ENCODE data around the gene DNMT3A.
A peak's percentile ranks its signal among the peaks of the same experiment; 100 is the strongest.

The DNMT3A gene

DNA sequence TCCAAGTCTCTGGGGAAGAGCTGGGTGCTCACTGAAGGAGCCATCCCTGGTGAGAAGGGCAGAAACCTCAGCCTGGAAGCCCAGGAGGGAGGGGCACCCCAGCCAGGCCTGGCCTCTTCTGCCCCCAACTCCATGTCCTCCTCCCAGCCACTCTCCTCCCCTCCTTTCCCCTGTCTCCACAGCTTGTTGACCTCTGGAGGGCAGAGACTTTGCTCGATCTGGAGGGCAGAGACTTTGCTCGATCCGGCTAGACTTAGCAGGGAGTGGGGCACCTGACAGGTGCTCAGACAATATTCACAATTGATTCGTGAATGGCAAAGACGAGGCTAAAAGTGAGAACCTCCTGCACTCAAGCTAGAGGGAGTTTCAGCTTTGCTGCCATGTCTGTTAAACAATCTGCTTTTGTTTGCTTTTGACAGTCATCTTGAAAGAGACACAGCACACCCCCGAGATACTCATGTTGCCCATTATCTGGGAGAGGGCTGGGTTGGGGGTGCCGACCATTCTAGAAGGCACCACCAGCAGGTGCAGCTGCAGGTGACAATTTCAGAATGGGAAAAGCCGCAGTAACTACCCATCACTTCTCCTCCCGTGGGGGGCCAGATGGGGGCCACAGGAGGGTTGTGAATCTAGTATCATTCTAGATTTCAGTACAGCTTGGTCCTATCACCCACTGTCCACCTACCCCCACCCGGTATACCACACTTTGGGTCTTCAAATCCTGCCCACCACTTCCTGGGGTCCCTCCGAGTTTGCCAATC, 54.8 kb downstream of the DNMT3A start:
- no peaks in the 10 kb centered on the region for H3K27me3 Mint-ChIP-seq
- no peaks in the 10 kb centered on the region for H3K9me3 Mint-ChIP-seq (ENCODE audit: low read depth)
- no peak overlapping the region for H3K4me3 Mint-ChIP-seq
- H3K36me3 Mint-ChIP-seq: peaks cover 5% of the 10 kb centered on the region
- H3K4me1 Mint-ChIP-seq (ENCODE audit: low read depth): peaks cover 60% of the 10 kb centered on the region
- peak overlapping the region; percentile 99 for H3K27ac Mint-ChIP-seq

DNA sequence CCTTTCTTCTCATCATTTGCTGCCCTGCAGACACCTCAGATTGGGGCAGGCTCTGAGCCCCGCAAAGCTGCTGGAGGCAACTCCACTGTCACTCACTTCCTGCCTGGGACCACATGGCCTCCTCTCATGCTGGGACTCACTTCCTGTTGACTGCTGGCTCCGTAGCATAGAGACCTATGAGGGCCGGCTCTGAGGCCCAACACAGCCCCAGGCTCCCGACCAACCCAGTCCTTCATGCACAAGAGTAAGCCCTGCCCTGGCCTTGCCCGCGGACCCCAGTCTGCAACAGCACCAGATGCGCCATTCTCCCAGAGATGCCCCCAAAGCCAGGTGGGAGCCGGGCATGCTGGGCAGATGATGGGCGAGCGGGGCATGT, 55.7 kb downstream of the DNMT3A start:
- peaks cover 6% of the 10 kb centered on the region for H3K36me3 Mint-ChIP-seq
- H3K27me3 Mint-ChIP-seq: no peaks in the 10 kb centered on the region
- no peaks in the 10 kb centered on the region for H3K9me3 Mint-ChIP-seq (ENCODE audit: low read depth)
- H3K27ac Mint-ChIP-seq: peak overlapping the region; percentile 99
- H3K4me1 Mint-ChIP-seq (ENCODE audit: low read depth): peaks cover 61% of the 10 kb centered on the region
- H3K4me3 Mint-ChIP-seq: peak overlapping the region; percentile 68

DNA sequence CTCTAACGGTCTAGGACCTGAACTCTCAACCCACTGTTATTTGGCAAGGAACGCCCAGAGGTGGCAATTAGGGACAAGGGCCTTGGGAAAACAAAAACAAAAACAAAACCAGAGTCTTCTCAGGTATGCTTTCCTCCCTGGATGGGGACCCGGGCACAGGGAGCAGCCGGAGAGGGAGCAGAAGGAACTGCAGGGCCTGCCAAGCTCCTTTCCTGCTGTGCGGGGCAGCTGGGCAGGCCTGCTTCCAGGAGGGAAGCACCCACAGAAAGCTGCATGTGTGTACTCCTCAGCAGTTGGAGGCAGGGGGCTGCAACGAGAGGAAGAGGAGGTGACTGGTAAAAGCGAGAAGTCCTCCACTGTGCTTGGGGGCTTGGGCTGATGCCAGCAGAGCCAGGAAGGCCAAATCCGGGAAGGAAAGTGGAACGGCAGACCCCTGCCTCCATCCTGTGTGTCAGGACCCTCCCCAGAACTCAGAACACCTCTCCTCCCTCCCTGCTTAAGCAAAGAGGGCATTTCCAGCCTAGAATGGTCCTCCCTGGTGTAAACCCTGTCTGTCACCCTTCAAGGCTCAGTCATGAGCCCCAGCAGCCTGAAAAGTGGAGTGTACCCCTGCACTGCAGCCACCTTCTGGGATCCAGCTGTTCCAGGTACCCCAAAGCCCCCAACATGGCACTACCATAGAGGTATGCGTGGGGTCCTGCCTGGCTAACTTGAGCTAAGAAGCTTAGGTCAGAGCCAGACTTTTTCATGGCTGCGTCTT, 56.3 kb downstream of the DNMT3A start:
- H3K27ac Mint-ChIP-seq: peak overlapping the region; percentile 99
- peaks cover 62% of the 10 kb centered on the region for H3K4me1 Mint-ChIP-seq (ENCODE audit: low read depth)
- no peaks in the 10 kb centered on the region for H3K27me3 Mint-ChIP-seq
- no peaks in the 10 kb centered on the region for H3K9me3 Mint-ChIP-seq (ENCODE audit: low read depth)
- peaks cover 8% of the 10 kb centered on the region for H3K36me3 Mint-ChIP-seq
- peak overlapping the region; percentile 68 for H3K4me3 Mint-ChIP-seq

DNA sequence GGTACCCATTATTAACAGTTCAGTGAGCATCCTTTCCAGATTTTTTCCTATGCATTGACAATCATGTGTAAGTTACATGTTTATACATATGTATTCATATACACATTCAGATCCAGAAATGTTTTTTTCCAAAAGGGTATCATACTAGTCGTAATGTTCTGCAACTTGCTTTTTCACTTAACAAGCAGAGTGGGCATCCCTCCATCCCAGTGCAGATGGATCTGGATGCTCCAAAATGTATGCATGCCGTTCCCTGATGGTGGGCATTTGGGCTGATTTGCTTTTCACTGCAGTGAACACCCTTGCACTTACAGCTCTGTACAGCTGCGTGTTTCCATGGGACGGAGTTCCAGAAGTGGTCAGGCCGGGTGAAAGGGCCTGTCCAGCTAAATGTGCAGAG, 57.0 kb downstream of the DNMT3A start:
- Mint-ChIP-seq H3K36me3 (peaks cover 10% of the 10 kb centered on the region), H3K27me3 (no peaks in the 10 kb centered on the region), H3K4me1 (ENCODE audit: low read depth) (peaks cover 66% of the 10 kb centered on the region), H3K27ac (peak overlapping the region; percentile 99), H3K9me3 (ENCODE audit: low read depth) (no peaks in the 10 kb centered on the region), H3K4me3 (no peak overlapping the region)

DNA sequence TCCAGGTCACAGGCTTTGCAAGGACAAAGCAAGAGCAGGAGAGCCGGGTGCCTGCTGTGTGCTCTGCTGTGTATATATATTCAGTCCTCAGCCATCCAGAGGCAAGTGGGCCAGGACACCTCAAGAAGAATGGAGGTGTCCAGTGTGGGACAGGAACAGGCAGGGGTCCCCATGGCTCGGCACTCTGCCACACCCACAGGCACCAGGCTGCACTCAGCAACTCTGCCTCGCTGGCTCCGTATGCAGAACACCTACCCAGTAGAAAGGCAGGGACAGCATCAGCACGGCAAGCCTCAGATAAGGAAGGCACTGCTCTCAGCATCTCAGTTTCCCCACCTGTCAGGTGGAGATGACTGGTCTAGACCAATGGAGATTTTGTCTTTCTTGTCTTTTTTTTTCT, 57.8 kb downstream of the DNMT3A start:
- Mint-ChIP-seq H3K36me3 (peaks cover 13% of the 10 kb centered on the region), H3K9me3 (ENCODE audit: low read depth) (no peaks in the 10 kb centered on the region), H3K27ac (peak overlapping the region; percentile 64), H3K4me1 (ENCODE audit: low read depth) (peaks cover 71% of the 10 kb centered on the region), H3K27me3 (no peaks in the 10 kb centered on the region), H3K4me3 (peak overlapping the region; percentile 27)

DNA sequence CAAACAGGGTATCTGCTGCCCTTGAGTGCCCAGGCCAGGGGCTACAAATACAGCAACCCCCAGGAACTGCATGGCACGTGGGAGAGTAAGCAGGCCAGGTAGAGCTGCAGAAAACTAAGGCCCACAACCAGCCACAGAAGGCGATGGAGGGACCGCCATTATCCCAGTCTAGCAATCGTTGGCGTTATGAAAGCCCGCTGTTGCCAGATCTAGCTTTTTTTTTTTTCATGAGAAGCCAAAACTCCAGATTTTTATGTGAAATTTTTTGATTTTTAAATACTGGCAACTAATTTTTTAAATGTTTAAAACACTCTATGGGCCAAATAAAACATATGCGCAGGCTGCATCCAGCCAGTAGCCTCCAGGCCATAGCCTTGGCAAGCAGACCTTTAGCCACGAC, 59.8 kb downstream of the DNMT3A start:
- no peak overlapping the region for H3K4me3 Mint-ChIP-seq

DNA sequence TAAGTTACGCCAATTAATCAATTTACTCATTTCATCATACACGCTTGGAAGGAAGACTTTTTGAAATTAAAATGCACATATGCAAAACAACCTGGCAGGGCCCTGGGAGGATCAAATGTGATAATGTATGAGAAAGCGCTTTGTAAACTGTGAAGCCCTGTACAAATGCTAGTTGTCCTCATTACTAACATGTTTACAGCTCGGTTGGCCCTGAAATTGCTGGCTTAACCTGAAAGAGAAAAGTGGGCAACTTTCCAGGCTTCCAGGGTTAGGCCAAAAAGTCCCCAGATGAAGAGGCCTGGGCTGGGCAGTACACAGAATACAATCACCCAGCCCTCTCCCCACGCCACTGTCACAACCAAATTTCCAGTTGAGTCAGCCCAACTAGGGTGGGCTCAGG, 60.2 kb downstream of the DNMT3A start:
- Mint-ChIP-seq H3K4me1 (ENCODE audit: low read depth) (peaks cover 75% of the 10 kb centered on the region), H3K27ac (peak overlapping the region; percentile 10), H3K4me3 (no peak overlapping the region), H3K36me3 (peaks cover 13% of the 10 kb centered on the region), H3K27me3 (no peaks in the 10 kb centered on the region), H3K9me3 (ENCODE audit: low read depth) (no peaks in the 10 kb centered on the region)

More for the DNA sequence above, 59.8 kb downstream of the DNMT3A start:
- Mint-ChIP-seq H3K36me3 (peaks cover 13% of the 10 kb centered on the region), H3K27me3 (no peaks in the 10 kb centered on the region), H3K9me3 (ENCODE audit: low read depth) (no peaks in the 10 kb centered on the region), H3K4me1 (ENCODE audit: low read depth) (peaks cover 74% of the 10 kb centered on the region), H3K27ac (no peak overlapping the region)

DNA sequence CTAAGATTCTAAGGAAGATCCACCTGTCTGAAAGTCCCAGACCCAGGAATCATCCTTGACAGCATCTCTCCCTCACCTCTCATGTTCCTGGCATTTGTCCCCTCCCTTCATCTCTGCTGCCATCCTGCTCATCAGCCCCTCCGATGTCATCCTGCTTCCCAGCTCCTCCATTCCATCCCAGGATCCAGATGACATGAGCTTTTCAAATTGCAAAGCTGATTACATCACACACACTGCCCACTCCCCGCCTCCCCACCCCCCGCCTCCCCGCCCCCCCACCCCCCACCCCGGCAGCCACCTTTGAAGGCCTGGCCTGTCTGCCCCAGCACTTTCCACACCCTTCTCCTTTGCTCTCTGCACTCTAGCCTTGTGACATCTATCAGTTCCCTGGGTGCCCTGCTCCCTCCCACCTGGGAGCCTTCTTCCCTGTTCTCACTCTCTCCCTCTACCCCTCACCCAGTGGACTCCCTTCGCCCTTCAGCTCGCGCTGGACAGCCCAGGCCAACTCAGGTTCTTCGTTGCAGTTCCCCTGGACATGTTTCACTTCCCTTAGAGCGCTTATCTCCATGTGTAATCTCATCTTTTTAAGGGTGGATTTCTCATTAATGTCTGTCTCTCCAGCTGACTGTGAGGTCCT, 61.6 kb downstream of the DNMT3A start:
- H3K9me3 Mint-ChIP-seq (ENCODE audit: low read depth): no peaks in the 10 kb centered on the region
- no peaks in the 10 kb centered on the region for H3K27me3 Mint-ChIP-seq
- peak overlapping the region; percentile 69 for H3K27ac Mint-ChIP-seq
- H3K4me3 Mint-ChIP-seq: peak overlapping the region; percentile 68
- peaks cover 10% of the 10 kb centered on the region for H3K36me3 Mint-ChIP-seq
- peaks cover 75% of the 10 kb centered on the region for H3K4me1 Mint-ChIP-seq (ENCODE audit: low read depth)

DNA sequence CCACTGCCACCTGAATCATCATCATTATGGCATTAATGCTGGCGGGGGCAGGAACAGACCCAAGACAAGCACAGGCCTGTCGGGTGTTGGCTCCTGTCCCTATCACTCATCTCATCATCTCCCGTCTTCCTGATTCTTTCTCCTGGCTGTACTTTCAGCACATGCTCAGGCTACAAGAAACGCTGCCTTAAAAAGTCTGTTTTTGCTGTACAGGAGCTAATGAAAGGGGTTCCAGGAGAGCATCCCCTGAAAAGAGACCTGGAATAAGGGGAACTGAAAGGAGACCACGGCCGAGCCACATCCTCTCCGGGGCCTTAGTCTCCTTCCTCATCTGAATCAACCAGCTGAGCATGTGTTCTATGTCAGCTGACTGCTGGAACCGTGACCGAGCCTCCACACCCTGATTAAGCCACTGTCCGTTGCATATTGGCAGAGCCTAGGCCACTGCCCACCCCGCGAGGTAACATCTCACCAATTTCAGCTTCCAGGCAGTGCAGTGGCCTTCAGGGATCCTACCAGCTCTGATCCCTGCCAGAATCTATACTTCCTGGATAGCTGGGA, 62.6 kb downstream of the DNMT3A start:
- H3K27me3 Mint-ChIP-seq: no peaks in the 10 kb centered on the region
- peak overlapping the region; percentile 66 for H3K4me3 Mint-ChIP-seq
- no peaks in the 10 kb centered on the region for H3K9me3 Mint-ChIP-seq (ENCODE audit: low read depth)
- peaks cover 73% of the 10 kb centered on the region for H3K4me1 Mint-ChIP-seq (ENCODE audit: low read depth)
- peak overlapping the region; percentile 89 for H3K27ac Mint-ChIP-seq
- peaks cover 8% of the 10 kb centered on the region for H3K36me3 Mint-ChIP-seq

DNA sequence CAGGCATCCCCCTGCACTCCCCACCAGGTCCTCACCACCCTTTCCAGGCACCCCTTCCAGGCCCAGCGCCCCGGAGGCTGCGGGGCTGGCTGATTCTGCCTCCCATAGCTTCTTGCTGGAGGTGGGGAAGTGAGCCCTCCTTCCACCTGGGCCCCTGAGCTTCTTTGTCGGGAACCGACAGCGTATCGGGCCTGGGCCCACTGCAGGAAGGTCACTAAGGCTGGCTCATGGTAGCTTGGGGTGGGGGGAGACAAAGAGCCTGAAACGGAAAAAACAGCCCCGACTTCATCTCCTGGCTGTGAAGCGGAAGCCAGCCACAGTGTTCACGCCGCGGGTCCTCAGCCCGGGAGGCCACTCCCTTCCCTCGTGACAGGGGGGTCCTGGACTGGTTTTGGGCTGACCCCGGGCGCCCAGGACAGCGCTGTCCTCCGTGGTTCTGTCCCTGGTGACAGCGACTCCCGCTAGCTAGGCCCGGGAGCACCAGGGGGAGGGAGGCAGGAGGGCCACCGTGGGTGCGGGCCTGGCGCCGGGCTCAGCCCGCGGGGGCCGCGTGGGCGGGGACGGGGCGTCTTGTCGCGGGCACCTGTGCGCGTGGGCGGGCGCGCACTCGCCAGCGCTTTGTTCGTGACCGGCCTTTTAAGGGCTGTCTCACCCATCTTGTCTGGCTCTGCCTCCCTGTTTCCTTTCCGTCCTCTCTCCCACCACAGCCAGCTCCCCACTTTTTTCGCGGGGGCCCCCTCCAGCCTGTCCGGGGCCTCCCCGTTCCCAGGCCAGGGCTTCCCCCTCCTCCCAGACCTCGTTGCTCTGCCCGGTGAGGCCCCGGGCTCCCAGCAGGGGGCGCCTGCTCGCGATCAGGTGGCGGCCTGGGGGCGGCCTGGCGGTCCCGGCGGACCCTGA, 64.9 kb downstream of the DNMT3A start:
- Mint-ChIP-seq H3K4me1 (ENCODE audit: low read depth) (peaks cover 74% of the 10 kb centered on the region), H3K36me3 (peaks cover 12% of the 10 kb centered on the region), H3K27me3 (no peaks in the 10 kb centered on the region), H3K27ac (peak overlapping the region; percentile 95), H3K4me3 (peak overlapping the region; percentile 63), H3K9me3 (ENCODE audit: low read depth) (no peaks in the 10 kb centered on the region)

DNA sequence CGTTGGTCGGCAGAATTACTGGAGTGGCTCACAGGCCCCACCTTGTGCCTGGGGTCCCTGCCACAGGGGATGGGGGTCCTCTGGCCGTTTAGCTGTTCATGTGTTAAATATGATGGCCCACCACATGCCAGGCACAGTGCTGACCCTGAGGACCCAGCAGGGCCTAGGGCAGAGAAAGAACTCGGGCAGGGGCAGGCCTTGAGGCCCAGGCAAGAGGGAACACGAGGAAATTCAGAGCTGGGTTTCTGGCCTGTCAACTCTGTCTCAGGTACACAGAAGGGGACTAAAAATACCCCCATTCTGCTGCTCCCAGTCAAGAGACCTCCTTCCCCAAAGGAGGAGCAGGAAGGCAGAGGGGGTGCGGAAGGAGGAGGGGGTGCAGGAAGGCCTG, 66.2 kb downstream of the DNMT3A start:
- Mint-ChIP-seq H3K27ac (peak overlapping the region; percentile 95), H3K9me3 (ENCODE audit: low read depth) (no peaks in the 10 kb centered on the region), H3K36me3 (peaks cover 12% of the 10 kb centered on the region), H3K27me3 (no peaks in the 10 kb centered on the region), H3K4me3 (peak overlapping the region; percentile 49), H3K4me1 (ENCODE audit: low read depth) (peaks cover 72% of the 10 kb centered on the region)

DNA sequence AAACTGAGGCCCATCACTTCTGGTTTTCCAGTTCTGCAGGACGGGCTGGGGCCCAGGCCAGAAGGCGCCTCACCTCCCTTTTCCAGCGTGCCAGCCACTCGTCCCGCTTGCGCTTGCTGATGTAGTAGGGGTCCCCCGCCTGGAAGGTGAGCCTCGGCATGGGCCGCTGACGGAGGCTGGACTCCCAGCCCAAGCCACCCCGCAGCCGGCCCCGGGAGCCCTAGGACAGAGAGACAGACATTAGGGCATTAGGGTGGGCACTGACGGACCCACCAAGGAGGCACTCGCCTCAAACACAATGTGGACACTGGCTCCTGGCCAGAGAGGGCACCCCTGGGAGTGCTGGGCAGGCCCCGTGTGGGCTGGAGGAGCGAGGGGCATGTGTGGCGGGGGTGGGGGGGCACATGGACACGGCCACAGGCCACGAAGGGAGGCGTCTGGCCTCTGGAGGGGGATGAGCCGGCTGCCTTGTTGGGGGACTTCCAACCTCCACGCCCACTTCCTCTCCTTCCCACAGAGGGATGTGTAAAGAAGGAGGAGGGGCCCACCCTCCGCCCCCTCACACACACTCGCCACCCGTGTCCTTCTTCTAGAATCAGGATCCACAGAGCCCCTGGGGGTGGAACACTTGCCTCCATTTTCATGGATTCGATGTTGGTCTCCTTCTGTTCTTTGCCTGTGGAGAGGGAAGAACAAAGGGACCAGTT, 66.7 kb downstream of the DNMT3A start:
- Mint-ChIP-seq H3K4me1 (ENCODE audit: low read depth) (peaks cover 71% of the 10 kb centered on the region), H3K27ac (peak overlapping the region; percentile 100), H3K36me3 (peaks cover 11% of the 10 kb centered on the region), H3K9me3 (ENCODE audit: low read depth) (no peaks in the 10 kb centered on the region), H3K4me3 (peak overlapping the region; percentile 71), H3K27me3 (no peaks in the 10 kb centered on the region)

DNA sequence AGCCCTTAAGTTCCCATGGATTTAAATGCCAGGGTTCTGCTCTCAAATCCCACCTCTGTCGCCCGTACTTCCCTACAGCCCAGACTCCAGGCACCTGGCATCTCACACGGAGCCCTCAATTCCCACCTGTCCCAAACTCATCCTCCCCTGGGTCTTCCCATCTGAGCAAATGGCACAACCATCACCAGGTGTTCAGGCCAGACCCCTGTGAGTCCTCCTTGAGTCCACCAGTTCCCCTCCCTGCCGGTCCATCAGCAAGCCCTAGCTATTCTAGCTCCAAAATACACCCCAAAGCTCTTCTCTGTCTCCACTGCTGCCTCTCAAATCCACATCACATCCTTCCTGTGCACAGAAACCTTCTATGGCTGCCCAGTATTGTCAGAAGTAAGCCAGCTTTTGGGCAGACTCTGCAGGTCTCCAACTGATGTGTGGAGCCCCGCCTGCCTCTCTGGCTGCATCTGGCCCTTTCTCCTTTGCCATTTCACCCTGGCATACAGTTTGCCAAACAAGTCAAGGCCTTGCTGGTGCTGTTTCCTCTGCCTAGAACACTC, 67.7 kb downstream of the DNMT3A start:
- peaks cover 70% of the 10 kb centered on the region for H3K4me1 Mint-ChIP-seq (ENCODE audit: low read depth)
- peak overlapping the region; percentile 100 for H3K27ac Mint-ChIP-seq
- no peaks in the 10 kb centered on the region for H3K9me3 Mint-ChIP-seq (ENCODE audit: low read depth)
- H3K36me3 Mint-ChIP-seq: peaks cover 14% of the 10 kb centered on the region
- peak overlapping the region; percentile 71 for H3K4me3 Mint-ChIP-seq
- no peaks in the 10 kb centered on the region for H3K27me3 Mint-ChIP-seq

All from activated naive CD8-positive, alpha-beta T cell (primary cell).